NCI-H1105 (cell line): Measurements from ENCODE around the gene CLCN2.
A peak's percentile ranks its signal among the peaks of the same experiment; 100 is the strongest.

Source experiments
- DNase-seq: peaks from one replicate; lab custom pipeline; 2025; lab: John Stamatoyannopoulos, UW

Gene CLCN2

GRCh38 chr3:184380627-184381260 is 19.3 kb upstream of the CLCN2 start:
- no peak for DNase-seq

DNA sequence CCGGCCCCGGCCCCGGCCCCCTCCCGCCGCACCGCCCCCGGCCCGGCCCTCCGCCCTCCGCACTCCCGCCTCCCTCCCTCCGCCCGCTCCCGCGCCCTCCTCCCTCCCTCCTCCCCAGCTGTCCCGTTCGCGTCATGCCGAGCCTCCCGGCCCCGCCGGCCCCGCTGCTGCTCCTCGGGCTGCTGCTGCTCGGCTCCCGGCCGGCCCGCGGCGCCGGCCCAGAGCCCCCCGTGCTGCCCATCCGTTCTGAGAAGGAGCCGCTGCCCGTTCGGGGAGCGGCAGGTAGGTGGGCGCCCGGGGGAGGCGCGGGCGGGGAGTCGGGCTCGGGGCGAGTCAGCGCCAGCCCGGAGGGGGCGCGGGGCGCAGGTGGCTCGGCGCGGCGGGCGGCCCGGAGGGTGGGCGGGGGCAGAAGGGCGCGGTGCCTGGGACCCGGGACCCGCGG is 18.8 kb upstream of the CLCN2 start:
- DNase-seq = no peak

DNA sequence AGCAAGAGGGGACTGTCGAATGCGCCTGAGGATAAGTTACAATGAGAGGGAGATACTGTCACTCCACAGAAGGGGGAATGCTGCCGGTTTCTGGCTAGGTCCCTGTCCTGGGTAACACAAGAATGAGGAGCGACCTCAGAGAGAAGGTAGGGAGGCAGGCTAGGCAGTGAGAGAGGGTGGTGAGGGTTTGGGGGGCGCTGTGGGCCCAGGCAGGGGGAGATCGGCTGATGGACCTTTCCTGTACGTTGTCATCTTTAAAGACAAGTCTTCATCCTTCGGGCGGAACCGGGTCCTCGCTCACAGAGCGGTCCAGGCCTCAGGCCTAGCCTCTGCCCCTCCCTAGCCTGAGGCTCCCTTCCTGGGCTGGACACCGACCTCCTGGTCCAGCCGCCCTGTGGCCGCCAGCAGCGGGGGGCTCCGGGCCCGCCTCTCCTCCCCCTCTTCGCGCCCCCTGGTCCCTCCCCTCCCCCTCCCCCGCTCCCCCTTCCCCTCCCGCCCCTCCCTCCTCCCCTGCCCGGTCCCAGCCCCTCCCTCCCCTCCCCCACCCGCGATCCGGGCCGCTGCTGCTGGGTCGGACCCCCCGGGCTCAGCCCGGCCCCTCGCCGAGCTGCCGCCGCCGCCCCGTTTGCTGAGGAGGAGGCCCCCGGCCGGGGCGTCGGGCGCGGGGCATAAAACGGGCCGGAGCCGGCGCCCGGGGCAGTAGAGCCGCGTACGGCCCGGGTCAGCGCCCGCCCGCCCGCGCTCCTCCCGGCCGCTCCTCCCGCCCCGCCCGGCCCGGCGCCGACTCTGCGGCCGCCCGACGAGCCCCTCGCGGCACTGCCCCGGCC is 18.2 kb upstream of the CLCN2 start, which contains the start of gene CHRD:
Gene CHRD (plus strand): TSS at position 697 of the 827 bp plus-strand sequence. CDS start 265 bp downstream, outside the sequence.
- no peak for DNase-seq

DNA sequence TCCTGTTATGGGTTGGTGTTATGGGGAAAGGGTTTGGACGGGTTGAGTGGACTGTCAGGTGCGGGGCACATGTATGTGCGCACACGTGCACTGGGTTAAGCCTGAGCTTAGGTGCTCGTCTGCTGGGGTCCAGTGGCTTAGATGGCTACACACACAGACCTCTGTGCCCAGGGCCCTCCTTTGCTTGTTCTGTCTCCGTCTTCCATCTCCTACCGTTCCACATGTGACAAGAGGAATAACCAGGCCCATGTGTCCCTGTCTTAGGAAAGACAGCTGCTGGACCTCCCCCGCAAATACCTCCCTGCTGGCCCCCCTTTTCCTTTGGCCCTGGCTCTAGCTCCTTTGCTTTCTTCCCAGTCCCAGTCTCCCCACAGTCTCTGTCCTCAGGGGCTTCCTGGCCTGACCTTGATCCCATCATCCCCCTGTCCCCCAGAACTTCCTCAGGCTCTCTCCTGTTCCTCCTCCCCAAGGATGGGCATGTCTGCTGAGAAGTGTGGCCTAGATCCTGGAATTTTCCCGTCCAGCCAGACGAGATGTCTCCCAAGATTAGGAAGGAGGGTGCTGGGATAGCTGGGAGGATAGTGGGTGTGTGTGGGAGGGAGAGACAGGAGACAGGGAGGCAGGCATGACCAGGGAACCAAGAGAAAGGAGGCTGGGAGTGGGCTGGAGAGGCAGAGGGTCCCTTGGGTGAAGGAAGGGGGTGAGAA is 17.4 kb upstream of the CLCN2 start:
- no peak for DNase-seq

- DNase-seq = no peak
Observed at GRCh38 chr3:184377882-184378445, 16.6 kb upstream of the CLCN2 start, which contains the start of gene THPO. TSS of gene THPO (minus strand) at chr3:184378207. CDS start at chr3:184376259, 1,948 bp downstream.

- DNase-seq = no peak
Observed at GRCh38 chr3:184377374-184377773, 16.0 kb upstream of the CLCN2 start.

DNA sequence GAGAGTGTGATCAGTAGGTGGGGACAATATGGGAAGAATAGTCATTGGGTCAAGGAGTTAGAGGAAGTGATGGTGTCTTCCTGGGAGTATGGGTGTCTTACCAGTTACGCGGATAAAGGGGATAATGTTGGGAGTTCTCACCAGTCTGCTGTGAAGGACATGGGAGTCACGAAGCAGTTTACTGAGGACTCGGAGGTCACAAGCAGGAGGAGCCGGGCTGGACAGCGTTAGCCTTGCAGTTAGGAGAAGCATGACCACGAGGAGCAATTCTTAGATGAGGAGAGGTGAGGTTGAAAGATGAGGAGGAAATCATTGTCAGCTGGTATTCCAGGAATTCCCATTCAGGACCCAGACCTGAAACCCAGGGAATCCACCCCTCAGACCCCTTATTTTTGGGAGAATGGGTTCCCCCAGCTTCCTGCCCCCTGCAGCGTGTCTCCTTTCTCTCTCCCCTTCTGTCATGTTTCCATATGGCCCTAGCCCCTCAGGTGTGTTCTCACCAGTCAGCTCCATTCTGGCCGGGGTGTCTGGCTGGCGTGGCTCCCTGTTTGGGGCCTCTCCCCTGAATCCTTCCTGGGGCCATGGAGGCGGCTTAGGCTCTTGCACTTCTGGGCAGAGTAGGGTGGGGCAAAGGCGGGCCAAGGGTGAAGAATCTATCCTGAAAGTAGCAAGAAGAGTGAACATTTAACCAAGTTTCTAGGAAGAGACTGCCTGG is 14.5 kb upstream of the CLCN2 start:
- no peak for DNase-seq

- DNase-seq = no peak
Observed at GRCh38 chr3:184373422-184373821, 12.0 kb upstream of the CLCN2 start.

- DNase-seq = no peak
Observed at GRCh38 chr3:184372911-184373310, 11.5 kb upstream of the CLCN2 start.

- DNase-seq = no peak
Observed at GRCh38 chr3:184372296-184372821, 11.0 kb upstream of the CLCN2 start.

DNA sequence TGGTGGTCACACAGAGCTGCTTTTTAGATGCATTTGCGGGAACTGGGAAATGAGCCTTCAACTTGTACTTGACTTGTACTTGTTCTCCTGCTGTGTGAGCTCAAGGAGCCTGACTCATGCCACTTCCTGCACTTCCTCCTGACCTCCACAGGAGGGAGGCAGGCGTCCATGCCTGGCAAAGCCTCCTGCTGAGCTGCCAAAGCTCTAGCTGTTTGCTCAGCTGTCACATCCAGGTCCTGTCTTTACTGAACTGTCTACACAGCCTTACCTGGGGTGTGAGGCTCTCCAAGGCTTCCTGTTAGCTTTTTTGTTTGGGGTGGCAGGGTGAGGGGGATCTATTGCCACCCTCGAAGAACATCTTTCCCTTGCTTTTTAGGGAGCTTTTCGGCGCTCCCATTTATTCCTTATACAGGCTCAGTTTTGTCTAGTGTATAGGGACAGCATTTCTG is 10.2 kb upstream of the CLCN2 start:
- DNase-seq = peak; percentile 94

DNA sequence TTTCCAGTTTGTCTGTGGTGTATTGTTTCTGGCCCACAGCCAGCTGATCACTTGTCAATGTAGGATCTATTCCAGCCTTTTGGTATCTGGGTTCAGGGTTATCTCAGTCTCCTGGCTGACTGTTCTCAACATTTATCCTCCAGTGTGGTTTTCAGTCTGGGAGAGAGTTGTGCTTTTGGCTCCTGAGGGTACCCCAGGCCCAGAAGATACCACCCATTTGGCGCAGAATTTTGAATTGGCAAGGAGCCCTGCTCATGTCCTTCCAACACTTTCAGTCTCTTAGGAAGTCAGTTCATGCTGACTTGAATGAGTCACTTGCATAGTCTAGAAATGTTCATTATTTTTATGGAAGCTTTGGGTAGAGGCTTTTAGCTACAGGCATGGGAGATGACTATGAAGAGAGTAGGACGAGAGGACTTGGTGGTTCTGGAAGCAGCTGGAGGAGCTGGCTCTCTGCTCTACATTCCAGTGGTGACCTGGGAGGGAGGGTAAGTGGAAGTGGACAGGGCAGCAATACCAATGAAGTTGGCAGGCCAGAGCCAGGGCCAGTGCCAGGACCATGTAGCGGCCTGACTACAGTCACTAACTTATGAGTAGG is 7.3 kb upstream of the CLCN2 start:
- DNase-seq = no peak

DNA sequence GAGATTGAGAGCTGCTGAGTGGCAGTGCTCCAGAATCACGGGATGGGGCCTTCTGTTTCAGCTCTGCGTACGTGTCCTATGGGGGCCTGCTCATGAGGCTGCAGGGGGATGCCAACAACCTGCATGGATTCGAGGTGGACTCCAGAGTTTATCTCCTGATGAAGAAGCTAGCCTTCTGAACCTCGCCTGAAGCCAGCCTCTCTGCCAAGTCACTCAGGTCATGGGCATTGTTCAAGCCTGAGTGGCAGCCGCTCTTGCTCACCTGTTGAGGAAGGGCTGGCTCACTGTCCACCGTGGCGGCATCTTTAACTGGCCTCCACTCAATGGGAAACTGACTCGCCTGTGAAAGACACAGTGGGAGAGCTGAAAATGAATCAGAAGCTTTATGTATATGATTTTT is 6.7 kb upstream of the CLCN2 start:
- no peak for DNase-seq

DNA sequence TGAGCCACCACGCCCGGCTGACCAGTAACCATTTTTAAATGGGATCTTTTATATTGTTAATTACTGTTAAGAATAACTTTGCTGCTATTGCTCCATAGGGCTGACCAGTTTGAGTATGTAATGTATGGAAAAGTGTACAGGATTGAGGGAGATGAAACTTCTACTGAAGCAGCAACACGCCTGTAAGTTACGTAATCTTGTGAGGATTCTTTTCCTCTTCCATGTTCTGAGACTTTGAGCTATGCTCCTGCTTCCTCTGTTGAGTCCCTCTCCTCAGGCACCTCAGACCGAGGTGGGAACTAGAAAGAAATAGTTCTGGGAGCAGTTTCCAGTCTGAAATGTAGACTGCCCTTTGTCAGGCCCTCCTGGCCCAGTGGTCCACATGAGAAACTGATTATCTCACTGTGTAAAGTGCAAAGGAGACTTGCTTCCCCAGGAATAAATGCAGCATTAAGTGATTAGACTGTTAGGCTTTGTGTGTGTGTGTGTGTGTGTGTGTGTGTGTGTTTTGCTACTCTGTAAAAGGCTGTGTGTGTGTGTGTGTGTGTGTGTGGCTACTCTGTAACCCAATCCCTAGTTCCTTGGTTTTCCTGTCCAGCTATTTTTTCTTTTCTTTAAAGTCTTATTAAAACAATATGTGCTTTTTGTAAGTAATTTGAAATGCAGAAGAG is 5.3 kb upstream of the CLCN2 start:
- no peak for DNase-seq

DNA sequence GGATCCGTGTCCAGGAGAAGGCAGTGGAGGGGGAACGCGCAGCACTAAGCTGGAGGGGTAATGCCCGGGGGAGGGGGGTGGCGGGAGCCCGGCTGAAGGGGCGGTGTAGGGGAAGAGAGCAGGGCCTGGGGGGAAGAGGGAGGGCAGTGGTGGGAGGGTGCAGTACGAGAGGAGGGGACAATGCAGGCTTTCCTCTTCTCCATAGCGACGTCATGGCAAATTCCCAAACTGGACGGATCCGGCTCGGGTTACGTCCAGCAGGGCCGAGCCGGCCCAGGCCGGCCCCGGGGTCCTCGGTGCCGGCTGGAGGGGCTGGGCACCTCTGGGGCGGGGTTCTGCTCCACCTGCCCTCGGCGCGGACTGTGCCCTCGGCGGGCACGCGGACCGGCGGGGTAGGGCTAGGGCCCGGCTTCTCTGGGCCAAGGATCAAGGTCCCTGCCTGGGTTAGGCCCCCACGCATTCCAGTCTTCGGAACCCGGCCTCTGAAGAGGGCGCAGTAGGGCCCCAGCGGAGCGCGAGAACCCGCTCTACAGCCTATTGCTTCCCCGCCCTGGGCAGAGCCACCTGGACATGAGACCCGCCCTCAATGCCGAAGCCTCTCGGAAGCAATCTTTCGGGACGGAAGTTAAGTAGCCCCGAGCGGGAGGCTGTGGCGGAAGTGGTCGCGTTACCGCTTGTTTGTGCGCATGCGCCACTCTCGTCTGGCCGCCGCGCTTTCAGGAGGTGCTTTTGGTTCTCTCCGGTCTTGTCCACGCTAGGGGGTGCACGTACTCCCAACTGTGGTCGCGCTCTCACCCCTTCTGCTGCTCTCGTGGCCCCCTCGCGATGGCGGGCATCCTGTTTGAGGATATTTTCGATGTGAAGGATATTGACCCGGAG is 1.5 kb upstream of the CLCN2 start:
- peak; percentile 99 for DNase-seq

- peak; percentile 80 for DNase-seq
Observed at GRCh38 chr3:184361932-184362667, 695 bp upstream of the CLCN2 start.

GRCh38 chr3:184360929-184361531 is 375 bp downstream of the CLCN2 start:
- peak; percentile 52 for DNase-seq
